GM23248 (cell line): ENCODE results near the gene ZDHHC14. TPM values are rescaled to one million over a fixed set of nuclear protein-coding genes. Genes with fewer than 3 reads are reported as not detected.
A peak's percentile ranks its signal among the peaks of the same experiment; 100 is the strongest.

Source experiments
- DNase-seq: peaks from one replicate; pipeline ENCODE4 v3.0.0-alpha.2; 2015
- H2AFZ ChIP-seq: fragments of 200-600 bp; sonication (generic); 2 replicates; pipeline ENCODE4 v1.6.1; 2016; ENCODE audit warnings: antibody characterized with exemption
- H3F3A ChIP-seq: fragments of 200-600 bp; sonication (generic); 2 replicates; pipeline ENCODE4 v1.6.1; 2016; ENCODE audit warnings: mild to moderate bottlenecking, antibody characterized with exemption, mixed run types; ENCODE audit not compliant: insufficient read depth
- H3K27ac ChIP-seq: fragments of 200-600 bp; sonication (generic); 2 replicates; pipeline ENCODE4 v1.5.1; 2016; ENCODE audit warnings: mild to moderate bottlenecking
- H3K27me3 ChIP-seq: fragments of 200-600 bp; sonication (generic); replicated peaks from 2 replicates; pipeline ENCODE4 v1.6.1; 2016; ENCODE audit warnings: mild to moderate bottlenecking; ENCODE audit not compliant: insufficient read depth
- H3K36me3 ChIP-seq: fragments of 200-600 bp; sonication (generic); 2 replicates; pipeline ENCODE4 v1.6.1; 2016; ENCODE audit warnings: low read depth, mild to moderate bottlenecking
- H3K4me1 ChIP-seq: fragments of 200-600 bp; sonication (generic); 2 replicates; pipeline ENCODE4 v1.6.1; 2016; ENCODE audit warnings: mild to moderate bottlenecking; ENCODE audit not compliant: insufficient read depth
- H3K4me2 ChIP-seq: fragments of 200-600 bp; sonication (generic); one replicate; pipeline ENCODE4 v1.6.1; 2016; ENCODE audit warnings: mild to moderate bottlenecking; ENCODE audit not compliant: unreplicated experiment
- H3K4me3 ChIP-seq: fragments of 200-600 bp; sonication (generic); 2 replicates; pipeline ENCODE4 v1.5.1; 2016; ENCODE audit warnings: mild to moderate bottlenecking
- H3K79me2 ChIP-seq: fragments of 200-600 bp; sonication (generic); 2 replicates; pipeline ENCODE4 v1.6.1; 2016; ENCODE audit warnings: mild to moderate bottlenecking; ENCODE audit not compliant: insufficient read depth
- H3K9ac ChIP-seq: fragments of 200-600 bp; sonication (generic); 2 replicates; pipeline ENCODE4 v1.6.1; 2016; ENCODE audit warnings: mild to moderate bottlenecking
- H3K9me2 ChIP-seq: fragments of 200-600 bp; sonication (generic); 2 replicates; pipeline ENCODE4 v1.6.1; 2016; ENCODE audit warnings: mixed run types, mild to moderate bottlenecking, moderate library complexity; ENCODE audit not compliant: insufficient read depth
- H3K9me3 ChIP-seq: fragments of 200-600 bp; sonication (generic); one replicate; pipeline ENCODE4 v1.6.1; 2017; ENCODE audit warnings: low read depth
- H4K20me1 ChIP-seq: fragments of 200-600 bp; sonication (generic); 2 replicates; pipeline ENCODE4 v1.6.0; 2016; ENCODE audit not compliant: insufficient read depth
- EZH2 ChIP-seq: fragments of 200-600 bp; sonication (generic); IDR thresholded peaks from 2 replicates; pipeline ENCODE4 v1.6.1; 2018; ENCODE audit warnings: antibody characterized with exemption, mild to moderate bottlenecking; ENCODE audit not compliant: insufficient read depth, poor library complexity, severe bottlenecking
- EZH2phosphoT487 ChIP-seq: fragments of 200-600 bp; sonication (generic); IDR thresholded peaks from 2 replicates; pipeline ENCODE4 v1.6.1; 2018; ENCODE audit warnings: antibody characterized with exemption, moderate library complexity, mild to moderate bottlenecking, low read depth; ENCODE audit not compliant: insufficient read depth
- WGBS, 2 experiments: methylation state at CpG; one replicate each; pipeline ENCODE4 v1.1.6; 2015 to 2017; ENCODE audit warnings: low lambda C conversion rate in 2 of 2, low coverage in 1 of 2; ENCODE audit errors: missing lambda C conversion rate in 2 of 2; 5-methylcytosine and 5-hydroxymethylcytosine counted together
- in situ Hi-C: fragments of 300-500 bp; cut with MboI; formaldehyde crosslinking; loops from 2 replicates; pipeline ENCODE4 v1.15.0; 2020
- polyA plus RNA-seq: library from polyadenylated mRNA; unstranded; fragments of >200 nt; fragmentation: Nextera tagmentation; extraction: Ambion mirVana; gene quantifications from 2 replicates; pipeline ENCODE4 v1.2.1, GENCODE V29; 2016
- total RNA-seq: library from RNA; depleted of rRNA; stranded (reverse); fragments of >200 nt; shearing (Covaris generic); gene quantifications from 2 replicates; pipeline ENCODE4 v1.2.3, GENCODE V29; 2014

ZDHHC14 gene
- total and polyA plus RNA-seq, 2 experiments from 2014 or later = 1.4 to 4.5 TPM

GRCh38 chr6:157442291-157442690, 61.3 kb downstream of the ZDHHC14 start:
- Histone ChIP-seq H4K20me1 (no peaks in the 10 kb centered on the region), H2AFZ (no peak overlapping the region), H3F3A (0 out of 2 replicates have a peak, but pooled peaks cover 3% of the 10 kb centered on the region), H3K9me2 (no peaks in the 10 kb centered on the region), H3K4me1 (0 out of 2 replicates have a peak, but pooled peaks cover 4% of the 10 kb centered on the region), H3K27ac (no peak overlapping the region), H3K27me3 (no peaks in the 10 kb centered on the region), H3K79me2 (no peaks in the 10 kb centered on the region), H3K4me2 (no peak overlapping the region), H3K9ac (no peak overlapping the region), H3K36me3 (no peaks in the 10 kb centered on the region), H3K4me3 (no peak overlapping the region), H3K9me3 (no peaks in the 10 kb centered on the region)
- TF ChIP-seq EZH2 = no peak
- TF ChIP-seq EZH2phosphoT487 = no peak
- WGBS, 2 experiments = 92% methylated on average over 12 of the region's 12 CpGs
- in situ Hi-C loops = no loop called here
- peak; percentile 47 for DNase-seq

GRCh38 chr6:157443066-157443800, 62.2 kb downstream of the ZDHHC14 start:
- Histone ChIP-seq H3K27me3 (no peaks in the 10 kb centered on the region), H3K9me3 (no peaks in the 10 kb centered on the region), H3K36me3 (no peaks in the 10 kb centered on the region), H3K4me2 (no peak overlapping the region), H3K4me1 (0 out of 2 replicates have a peak, but pooled peaks cover 4% of the 10 kb centered on the region), H3K79me2 (no peaks in the 10 kb centered on the region), H3K9me2 (no peaks in the 10 kb centered on the region), H3K27ac (no peak overlapping the region), H3K4me3 (no peak overlapping the region), H4K20me1 (no peaks in the 10 kb centered on the region), H3F3A (0 out of 2 replicates have a peak, but pooled peaks cover 3% of the 10 kb centered on the region), H2AFZ (no peak overlapping the region), H3K9ac (no peak overlapping the region)
- peak; percentile 67 for DNase-seq
- 69 to 73% methylated on average over 6 of the region's 6 CpGs for WGBS, 2 experiments
- TF ChIP-seq EZH2 (no peak), EZH2phosphoT487 (no peak)
- in situ Hi-C loops = no loop called here

GRCh38 chr6:157445277-157446009, 64.5 kb downstream of the ZDHHC14 start:
- Histone ChIP-seq H4K20me1 (no peaks in the 10 kb centered on the region), H3K27ac (no peak overlapping the region), H3K36me3 (no peaks in the 10 kb centered on the region), H3K27me3 (no peaks in the 10 kb centered on the region), H3K79me2 (no peaks in the 10 kb centered on the region), H2AFZ (no peak overlapping the region), H3K9me2 (no peaks in the 10 kb centered on the region), H3K4me2 (no peak overlapping the region), H3K4me1 (0 out of 2 replicates have a peak, but pooled peaks cover 4% of the 10 kb centered on the region), H3K9me3 (no peaks in the 10 kb centered on the region), H3F3A (no peaks in the 10 kb centered on the region), H3K4me3 (no peak overlapping the region), H3K9ac (no peak overlapping the region)
- TF ChIP-seq EZH2phosphoT487 = no peak
- TF ChIP-seq EZH2 = no peak
- no peak for DNase-seq
- in situ Hi-C loops = no loop called here
- 66 to 67% methylated on average over 10 of the region's 10 CpGs for WGBS, 2 experiments

- H3F3A ChIP-seq = no peaks in the 10 kb centered on the region
- H3K9ac ChIP-seq = no peak overlapping the region
- no peak overlapping the region for H3K4me2 ChIP-seq
- H2AFZ ChIP-seq = no peak overlapping the region
- H3K27me3 ChIP-seq = no peaks in the 10 kb centered on the region
- no peaks in the 10 kb centered on the region for H3K79me2 ChIP-seq
- no peaks in the 10 kb centered on the region for H4K20me1 ChIP-seq
- H3K9me2 ChIP-seq = no peaks in the 10 kb centered on the region
- H3K27ac ChIP-seq = no peak overlapping the region
- H3K4me1 ChIP-seq = 0 out of 2 replicates have a peak, but pooled peaks cover 4% of the 10 kb centered on the region
- H3K9me3 ChIP-seq = no peaks in the 10 kb centered on the region
- no peak for DNase-seq
- in situ Hi-C loops = no loop called here
- H3K4me3 ChIP-seq = no peak overlapping the region
- H3K36me3 ChIP-seq = no peaks in the 10 kb centered on the region
- 97 to 98% methylated on average over 3 of the region's 3 CpGs for WGBS, 2 experiments
- no peak for TF ChIP-seq EZH2
- no peak for TF ChIP-seq EZH2phosphoT487
Measured at GRCh38 chr6:157447735-157448134, 66.7 kb downstream of the ZDHHC14 start.
